Measurements from ENCODE around the gene DHPS.
A peak's percentile ranks its signal among the peaks of the same experiment; 100 is the strongest.
"Not testable (repeated sequence)": the region's sequence is repeated elsewhere in the genome, so short reads cannot be mapped to it uniquely, and the experiment has no call there.

The DHPS gene

DNA sequence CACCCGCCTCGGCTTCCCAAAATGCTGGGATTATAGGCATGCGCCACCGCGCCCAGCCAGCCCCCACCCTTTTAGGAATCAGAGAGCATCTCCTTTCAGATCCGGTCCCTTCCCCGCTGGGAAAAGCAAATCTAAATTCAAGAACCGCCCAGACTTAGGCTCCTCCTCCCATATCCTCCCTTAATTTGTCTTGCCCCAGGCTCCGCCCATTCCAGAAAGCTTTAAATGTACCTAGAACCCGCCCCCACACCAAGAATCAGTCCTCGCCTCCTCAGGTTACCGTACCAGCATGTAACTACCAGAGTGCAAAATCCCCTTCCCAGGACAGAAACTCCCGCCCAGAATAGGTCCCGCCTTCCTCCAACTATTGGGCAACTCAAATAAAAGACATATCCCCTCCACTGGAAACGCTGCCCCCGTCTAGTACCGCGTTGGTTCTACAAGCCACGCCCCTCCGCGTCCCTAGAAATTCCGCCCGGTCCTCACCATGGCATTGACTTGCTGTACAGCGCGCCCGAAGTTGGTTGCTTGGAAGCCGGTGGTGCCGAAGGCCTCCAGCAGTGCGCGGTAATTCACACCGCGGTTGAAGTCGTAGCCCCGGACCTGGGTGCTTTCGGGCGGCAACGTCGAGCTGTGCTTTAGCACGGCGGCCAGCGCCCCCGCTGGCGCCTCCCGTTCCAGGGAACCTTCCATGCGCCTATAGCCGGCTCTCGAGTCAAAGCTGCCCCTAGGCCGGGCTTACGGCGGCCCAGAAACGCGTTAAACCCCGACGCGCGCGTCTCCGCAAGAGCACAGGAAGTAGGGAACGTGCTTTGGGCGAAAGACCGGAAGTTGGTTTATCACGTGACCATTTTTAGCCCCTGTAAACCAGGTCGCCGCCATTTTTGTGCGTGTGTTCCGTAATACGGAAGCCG, at the start of gene DHPS:
Gene DHPS (minus strand): TSS at position 807 of the 914 bp plus-strand sequence. CDS start 114 bp downstream, at position 693.
- peak; percentile 90 for DNase-seq (ENCODE audit: low read depth)

DNA sequence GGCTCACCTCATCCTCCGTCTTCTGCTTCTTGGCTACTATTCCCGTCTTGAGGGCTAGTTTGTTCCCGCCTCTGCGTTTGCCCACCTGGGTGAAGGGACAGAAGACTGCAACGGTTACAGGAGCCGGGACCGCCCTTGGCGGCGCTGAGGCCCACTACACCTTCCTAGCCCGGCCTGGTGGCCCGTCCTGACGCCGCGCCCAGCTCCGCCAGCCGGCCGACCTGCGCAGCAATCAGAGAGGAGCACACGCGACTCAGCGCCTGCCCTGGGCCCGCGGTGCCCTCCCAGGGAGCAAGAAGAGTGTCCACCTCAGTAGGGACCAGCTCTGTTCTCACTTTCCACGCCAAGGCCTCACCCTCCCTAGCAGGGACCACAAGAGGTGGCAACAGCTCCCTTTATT, 49.7 kb upstream of the DHPS start:
- DNase-seq (ENCODE audit: low read depth): no peak

DNA sequence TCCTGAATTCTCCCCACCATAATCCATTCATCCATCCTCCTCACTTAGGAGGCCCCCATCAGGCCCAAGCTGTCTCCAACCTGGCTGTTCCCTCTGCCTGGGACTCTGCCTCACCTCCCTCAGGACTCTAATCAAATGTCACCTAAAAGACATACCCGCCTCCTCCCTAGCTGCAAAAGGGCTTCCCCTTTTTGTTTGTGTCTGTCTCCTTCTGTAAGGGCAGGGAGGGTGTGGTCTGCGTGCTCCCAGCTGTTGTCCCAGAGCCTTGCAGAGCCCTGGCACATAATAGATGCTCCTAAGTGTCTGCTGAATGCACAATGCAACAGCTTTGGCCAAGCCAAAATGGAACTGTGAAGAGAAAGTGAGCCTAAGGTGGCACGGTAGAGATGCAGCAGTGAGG, 48.4 kb upstream of the DHPS start:
- DNase-seq (ENCODE audit: low read depth): no peak

DNA sequence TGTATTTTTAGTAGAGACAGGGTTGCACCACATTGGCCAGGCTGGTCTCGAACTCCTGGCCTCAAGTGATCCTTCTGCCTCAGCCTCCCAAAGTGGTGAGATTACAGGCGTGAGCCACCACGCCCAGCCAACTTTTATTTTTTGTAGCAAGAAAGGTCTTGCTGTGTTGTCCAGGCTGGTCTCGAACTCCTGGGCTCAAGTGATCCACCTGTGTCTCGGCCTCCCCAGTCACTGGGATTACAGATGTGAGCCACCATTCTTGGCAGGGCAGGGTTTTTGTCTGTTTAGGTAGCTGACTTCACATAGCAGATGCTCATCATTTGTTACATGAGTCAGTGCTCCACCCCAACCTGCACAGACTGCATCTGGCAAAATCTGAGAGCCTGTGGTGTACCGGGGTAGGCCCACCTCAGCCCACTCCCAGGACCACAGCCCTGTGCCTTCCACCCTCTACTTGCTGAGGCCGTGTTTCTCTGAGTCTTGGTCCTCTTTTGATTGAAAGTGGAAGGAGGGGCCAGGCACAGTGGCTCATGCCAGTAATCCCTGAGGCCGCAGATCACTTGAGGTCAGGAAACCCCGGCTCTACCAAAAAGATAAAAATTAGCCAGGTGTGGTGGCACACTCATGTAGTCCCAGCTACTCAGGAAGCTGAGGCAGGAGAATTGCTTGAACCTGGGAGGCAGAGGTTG, 46.2 kb upstream of the DHPS start:
- no peak for DNase-seq (ENCODE audit: low read depth)

DNA sequence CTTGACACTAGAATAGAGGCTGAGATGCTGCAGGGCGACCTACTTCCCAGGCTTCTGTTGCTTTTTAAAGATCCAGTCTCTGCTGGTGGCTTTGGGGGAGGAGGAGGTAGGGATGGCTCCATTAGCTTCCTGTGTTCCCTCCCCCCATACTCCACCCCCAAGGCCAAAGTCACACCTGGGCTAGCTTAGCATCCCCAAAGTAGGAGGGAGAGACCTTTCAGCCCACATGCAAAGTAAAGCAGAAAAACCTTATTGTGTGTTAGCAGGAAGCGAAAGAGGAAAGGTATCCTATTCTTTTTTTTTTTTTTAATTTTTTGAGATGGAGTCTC, 45.3 kb upstream of the DHPS start:
- DNase-seq (ENCODE audit: low read depth): no peak

DNA sequence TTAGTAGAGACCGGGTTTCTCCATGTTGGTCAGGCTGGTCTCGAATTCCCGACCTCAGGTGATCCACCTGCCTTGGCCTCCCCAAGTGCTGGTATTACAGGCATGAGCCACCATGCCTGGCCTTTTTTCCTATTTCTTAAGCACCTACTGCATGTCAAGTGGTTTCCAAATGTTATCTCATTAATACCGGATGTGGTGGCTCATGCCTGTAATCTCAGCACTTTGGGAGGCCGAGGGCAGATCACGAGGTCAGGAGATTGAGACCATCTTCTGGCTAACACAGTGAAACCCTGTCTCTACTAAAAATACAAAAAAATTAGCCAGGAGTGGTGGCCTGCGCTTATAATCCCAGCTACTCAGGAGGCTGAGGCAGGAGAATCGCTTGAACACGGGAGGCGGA, 43.9 kb upstream of the DHPS start:
- DNase-seq (ENCODE audit: low read depth): not testable (repeated sequence)

DNA sequence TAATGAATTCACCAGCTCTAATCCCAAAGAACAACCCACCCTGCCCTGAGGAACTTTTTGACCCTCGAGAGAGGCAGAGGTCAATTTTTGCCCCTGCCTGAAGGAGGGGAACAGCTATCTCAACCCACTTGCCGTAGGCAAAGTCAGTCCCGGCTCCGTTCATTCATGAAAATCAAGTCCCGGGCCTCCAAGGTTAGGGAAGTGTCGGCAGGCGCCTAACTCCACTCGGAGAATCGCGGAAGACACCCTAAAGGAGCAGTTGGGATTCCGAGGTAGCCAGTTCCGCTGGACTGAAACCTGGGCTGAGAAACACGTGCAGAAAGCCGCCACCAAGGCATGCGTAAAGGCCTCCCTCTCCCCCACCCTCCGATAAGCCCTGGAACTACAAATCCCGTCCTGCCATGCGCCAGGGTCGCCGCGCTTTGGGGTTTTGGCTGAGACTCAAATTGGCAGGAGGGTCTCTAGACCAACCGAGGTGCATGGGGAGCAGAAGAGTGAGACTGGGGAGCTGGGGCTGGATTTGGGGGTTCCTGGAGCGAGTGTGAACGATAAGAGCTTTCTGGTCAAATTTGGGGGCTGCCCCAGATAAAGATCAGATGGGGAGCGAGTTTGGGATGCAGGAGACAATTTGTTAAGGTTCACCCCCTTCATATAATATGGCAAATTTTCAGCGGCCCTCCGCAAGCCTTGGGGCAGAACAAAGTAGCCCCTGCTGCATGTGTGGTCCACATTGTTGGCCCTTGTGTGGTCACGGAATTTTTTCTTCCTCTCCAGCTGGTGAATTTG, 42.2 kb upstream of the DHPS start, which contains the start of gene TNPO2:
Gene TNPO2 (minus strand): TSS at position 292 of the 786 bp plus-strand sequence. CDS start 2,955 bp downstream, outside the sequence.
- DNase-seq (ENCODE audit: low read depth): peak; percentile 47

DNA sequence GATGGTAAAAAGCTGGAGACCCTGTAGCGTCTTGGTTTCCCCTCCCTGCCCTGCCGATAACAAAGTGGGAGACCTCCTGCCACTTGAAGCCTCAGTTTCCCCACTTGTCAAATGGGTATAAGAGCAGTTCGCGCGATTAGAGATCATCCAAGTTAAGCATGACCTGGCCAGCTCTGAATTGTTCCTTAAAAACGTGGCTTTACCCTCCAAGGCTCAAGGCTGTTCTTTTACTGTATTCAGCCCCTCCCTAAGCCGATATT, 41.6 kb upstream of the DHPS start:
- no peak for DNase-seq (ENCODE audit: low read depth)

DNA sequence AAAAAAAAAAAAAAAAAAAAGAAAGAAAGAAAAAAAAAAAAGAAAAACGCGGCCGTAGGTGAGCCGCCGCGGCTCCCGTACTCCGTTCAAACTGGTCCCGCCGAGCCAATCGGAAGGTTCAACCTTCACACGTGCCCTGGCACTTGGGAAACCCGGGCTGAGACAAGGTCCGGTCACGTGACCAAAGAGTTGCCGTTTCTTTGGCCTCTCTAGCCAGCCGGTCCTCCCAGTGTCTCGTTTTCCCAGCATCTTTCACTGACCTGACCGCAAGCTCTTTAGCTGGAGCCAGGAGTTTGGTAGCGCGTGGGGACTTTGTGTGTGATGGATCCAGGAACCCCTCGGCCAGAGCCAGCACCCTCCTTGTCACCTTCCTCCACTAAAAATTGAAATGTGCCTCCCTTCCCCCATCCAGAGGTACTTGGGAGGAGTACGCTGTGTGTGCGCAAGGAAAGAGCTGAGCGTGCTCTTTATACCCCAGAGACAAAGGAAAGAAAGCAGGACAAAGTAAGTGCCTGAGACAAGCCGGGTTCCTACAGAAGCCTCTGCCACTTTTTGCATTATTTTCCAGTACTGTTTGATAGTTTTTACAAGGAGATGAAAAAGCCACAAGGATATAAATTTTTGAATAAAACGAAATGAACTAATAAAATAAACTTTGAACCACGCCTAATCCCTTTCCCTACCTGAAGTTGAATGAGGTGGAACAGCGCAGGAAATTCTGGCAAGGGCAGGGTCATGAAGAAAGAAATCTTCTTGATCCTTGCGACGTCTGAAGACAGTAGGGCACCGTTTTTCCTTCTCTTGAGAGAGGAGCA, 41.1 kb upstream of the DHPS start:
- DNase-seq (ENCODE audit: low read depth): peak; percentile 90

DNA sequence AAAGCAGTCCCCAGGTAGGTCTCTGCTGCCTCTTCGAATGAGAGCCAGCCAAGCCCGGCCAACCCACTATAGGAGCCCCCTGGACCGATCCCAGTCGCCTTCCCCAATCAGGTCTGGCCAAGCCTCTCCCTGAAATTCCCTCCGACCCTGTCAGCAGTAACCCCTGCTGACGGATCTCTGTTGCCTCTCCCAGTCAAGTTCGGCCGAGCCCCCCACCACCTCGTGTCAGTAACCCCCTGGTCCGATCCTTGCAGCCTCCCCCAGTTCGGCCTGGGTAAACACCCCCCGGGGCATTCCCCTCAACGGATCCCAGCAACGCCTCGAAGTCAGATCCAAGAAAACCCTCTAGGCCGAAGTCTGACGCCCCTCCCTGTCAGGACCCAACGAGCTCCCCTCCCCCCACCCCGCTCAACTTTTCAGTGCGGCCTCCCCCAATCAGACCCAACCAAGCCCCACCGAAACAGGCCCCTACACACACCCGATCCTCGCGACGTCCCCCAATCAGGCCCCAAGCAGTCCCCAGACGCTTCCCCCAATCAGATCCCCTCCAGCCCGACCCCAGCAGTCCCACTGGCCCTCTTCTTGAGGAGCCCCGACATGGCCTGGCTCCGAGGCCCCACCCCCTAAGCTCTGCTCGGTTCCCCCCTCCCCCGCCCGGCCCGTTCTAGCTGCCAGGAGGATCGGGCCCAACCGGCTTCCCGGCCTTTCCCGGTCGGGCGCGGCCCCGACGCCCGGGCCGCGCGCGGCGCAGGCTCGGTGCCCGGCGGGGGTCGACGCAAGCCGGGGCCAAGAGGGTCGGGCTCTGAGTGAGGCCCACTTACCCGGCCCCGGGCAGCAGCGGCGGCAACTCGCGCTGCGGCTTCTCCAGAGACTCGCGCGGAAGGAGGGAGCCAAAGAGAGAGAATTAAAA, 40.2 kb upstream of the DHPS start:
- DNase-seq (ENCODE audit: low read depth): peak; percentile 23

DNA sequence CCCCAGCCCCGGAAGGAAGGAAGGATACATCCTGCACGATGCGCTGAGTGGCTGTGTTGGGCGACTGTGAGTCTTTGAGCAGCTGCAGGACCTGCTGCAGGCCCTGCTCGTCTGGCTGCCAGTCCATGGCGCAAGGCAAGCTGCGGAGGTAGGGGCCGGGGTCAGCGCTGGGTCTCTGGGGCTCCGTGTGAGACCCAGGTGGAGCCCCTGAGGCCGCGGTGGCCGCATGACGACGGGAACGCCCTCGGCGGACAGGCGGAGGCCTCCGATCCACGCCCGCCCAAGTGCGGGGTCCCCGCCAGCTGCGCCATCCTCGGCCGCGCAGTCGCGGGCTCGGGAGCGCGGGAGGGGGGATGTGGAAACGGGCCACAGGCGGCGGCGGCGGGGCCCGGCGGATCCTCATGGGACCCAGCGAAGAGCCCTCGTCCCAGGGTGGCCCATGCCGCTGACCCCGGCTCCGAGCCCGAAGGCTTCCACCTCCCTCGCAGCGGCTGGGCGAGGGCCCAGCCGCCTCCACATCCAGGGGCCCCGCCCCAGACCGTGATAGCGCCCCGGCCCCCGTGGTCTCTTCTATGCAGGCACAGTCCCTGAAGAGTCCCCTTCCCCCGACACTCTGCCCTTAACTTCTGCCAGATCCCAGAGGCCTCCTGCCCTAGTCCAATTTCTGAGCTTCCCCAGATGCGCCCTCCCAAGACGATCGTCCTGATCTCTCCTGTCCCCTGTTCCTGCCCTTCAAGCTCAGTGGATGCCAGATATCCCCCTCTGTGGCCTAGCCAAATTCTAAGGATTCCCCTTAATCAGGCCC, 39.4 kb upstream of the DHPS start:
- no peak for DNase-seq (ENCODE audit: low read depth)

DNA sequence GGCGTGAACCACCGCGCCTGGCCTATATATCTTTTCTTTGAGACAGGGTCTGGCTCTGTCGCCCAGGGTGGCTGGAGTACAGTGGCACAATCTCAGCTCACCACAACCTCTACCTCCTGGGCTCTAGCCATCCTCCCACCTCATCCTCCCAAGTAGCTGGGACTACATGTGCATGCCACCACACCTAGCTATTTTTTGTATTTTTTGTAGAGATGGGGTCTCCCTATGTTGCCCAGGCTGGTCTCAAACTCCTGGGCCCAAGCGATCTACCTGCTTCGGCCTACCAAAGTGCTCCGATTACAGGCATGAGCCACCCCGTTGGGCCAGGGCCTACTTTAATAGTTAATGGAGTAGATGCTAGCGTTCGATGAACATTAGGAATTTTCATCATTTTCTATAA, 38.6 kb upstream of the DHPS start:
- no peak for DNase-seq (ENCODE audit: low read depth)

DNA sequence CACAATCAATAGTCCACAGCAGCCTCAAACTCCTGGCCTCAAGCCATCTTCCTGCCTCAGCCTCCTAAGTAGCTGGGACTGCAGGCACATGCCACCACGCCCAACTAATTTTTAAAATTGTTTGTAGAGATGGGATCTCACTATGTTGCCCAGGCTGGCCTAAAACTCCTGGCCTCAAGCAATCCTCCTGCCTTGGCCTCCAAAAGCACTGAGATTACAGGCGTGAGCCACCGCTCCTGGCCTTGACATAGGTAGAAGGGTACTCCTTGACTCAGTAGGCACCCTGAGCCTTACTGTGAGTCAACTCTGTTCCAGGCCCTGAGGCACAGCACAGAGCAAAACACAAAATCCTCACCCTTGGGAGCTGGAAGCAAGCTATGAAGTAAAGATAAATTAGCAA, 34.2 kb upstream of the DHPS start:
- no peak for DNase-seq (ENCODE audit: low read depth)

DNA sequence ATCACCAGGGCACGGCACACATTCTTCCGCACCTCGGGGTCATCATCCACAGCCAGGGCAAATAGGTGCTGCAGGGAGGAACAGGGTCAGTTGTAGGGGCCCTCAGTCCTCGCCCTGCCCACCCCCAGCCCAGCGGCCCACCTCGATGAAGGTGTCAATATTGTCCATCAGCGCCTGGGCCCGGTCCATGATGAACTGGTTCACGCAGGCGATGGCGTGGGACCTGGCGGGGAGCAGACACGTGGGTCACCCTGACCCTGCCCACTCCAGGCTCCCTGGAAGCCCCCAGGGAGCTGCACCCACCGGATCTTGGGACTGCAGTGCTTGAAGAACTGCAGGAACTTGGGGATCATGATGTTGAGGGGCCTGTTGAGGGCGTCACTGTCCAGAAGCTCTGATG, 33.4 kb upstream of the DHPS start:
- DNase-seq (ENCODE audit: low read depth): no peak

DNA sequence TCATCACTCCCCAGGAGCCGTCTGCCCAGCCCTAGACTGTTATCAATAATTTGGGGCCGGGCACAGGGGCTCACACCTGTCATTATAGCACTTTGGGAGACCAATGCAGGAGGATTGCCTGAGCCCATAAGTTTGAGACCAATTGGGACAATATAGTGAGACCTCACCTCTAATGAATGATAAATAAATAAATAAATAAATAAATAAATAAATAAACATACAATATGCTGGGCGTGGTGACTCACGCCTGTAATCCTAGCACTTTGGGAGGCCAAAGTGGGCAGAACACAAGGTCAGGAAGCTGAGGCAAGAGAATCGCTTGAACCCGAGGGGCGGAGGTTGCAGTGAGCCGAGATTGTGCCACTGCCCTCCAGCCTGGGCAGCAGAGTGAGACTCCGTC, 31.6 kb upstream of the DHPS start:
- DNase-seq (ENCODE audit: low read depth): not testable (repeated sequence)

DNA sequence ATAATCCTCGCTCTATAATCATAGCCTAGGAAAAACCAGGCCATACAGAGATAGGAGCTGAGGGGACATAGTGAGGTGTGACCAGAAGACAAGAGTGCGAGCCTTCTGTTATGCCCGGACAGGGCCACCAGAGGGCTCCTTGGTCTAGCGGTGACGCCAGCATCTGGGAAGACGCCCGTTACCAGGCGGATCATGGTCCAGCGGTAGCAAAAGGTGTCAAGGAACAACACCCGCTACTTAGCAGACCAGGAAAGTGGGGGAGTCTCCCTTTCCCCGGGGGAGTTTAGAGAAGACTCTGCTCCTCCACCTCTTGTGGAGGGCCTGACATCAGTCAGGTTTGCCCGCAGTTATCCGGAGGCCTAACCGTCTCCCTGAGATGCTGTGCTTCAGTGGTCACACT, 30.4 kb upstream of the DHPS start:
- not testable (repeated sequence) for DNase-seq (ENCODE audit: low read depth)

DNA sequence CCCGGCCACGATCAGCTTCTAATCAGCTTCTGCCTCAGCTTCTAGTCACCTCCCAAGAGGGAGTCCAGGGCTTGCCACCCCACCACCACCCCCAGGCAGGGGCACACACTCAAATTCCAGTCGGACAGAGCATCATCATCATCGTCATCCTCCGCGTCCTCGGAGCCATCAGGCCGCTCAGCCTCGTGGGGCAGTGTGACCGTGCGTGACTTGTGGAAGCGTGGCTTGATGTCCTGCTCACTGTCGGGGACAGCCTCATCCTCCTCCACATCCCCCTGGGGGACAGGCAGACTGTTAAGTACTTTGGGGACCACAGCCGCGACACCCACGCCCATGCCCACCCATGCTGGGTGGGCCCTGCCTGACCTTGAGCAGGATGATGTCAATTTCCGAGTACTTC, 29.5 kb upstream of the DHPS start:
- no peak for DNase-seq (ENCODE audit: low read depth)

DNA sequence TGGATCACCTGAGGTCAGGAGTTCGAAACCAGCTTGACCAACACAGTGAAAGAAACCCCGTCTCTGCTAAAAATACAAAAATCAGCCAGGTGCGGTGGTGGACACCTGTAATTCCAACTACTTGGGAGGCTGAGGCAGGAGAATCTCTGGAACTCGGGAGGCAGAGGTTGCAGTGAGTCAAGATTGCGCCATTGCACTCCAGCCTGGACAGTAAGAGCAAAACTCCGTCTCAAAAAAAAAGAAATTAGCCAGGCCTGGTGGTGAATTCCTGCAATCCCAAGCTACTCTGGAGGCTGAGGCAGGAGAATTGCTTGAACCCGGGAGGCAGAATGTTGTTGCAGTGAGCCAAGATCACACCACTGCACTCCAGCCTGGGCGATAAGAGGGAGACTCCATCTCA, 27.0 kb upstream of the DHPS start:
- no peak for DNase-seq (ENCODE audit: low read depth)

DNA sequence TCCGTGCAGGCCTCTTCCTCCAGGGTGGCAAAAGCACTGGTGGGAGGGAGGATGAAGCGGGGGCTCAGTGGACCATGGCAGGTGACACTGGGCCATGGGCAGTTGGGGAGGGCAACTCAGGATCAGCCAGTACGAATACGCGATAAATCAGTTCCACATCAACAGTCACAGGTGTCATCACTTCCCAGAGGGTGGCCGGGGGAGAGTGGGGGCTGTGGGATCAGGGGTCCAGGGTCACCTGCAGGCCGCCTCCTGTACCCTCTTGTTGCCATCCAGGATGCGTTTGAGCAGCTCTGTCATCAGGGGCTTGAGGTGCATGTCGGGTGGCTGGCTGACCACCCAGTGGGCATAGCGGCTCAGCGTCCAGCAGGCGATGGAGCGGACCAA, 24.6 kb upstream of the DHPS start:
- no peak for DNase-seq (ENCODE audit: low read depth)

DNA sequence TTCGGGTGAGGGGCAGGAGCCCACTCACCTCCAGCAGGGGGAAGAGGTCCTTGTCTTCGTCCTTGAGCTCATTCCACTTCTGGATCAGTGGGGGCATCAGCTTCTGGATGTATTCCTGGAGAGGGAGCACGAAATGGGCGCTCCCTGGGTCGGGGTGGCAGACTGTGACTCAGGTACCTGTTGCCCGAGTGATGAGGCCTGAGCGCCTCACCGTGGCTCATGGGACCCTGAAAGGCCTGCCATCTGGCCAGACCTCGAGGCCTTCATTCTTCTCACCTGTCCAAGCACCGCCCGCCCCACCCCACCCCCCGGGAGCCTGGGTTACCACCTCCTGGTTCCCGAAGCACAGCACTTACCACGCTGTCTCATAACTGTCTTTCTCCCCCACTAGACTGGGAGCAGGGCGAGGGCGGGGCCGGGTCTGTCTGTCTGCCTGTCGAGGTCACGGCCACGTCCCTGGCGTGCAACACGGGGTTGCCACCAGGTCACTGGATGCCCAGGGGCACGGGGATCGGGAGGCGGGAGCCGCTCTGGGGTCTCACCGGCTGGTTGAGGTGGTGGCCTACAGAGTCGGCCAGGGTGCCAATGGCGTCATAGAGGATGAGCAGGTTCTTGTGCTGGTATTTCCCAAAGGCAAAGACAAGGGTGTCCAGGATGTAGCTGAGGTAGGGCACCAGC, 24.1 kb upstream of the DHPS start:
- no peak for DNase-seq (ENCODE audit: low read depth)
